NCI-H2107 treated with DMSO at 0.1 percent for 48 hours (cell line): ENCODE measurements around the gene B4GALT4.
"Not testable (repeated sequence)": the region's sequence is repeated elsewhere in the genome, so short reads cannot be mapped to it uniquely, and the experiment has no call there.

ENCODE experiments used
- DNase-seq: peaks from one replicate; lab custom pipeline; 2025; ENCODE audit not compliant: unreplicated experiment; lab: John Stamatoyannopoulos, UW

Gene B4GALT4

GRCh38 chr3:119205685-119206084 lies 35.0 kb downstream of the B4GALT4 start:
- no peak for DNase-seq

DNA sequence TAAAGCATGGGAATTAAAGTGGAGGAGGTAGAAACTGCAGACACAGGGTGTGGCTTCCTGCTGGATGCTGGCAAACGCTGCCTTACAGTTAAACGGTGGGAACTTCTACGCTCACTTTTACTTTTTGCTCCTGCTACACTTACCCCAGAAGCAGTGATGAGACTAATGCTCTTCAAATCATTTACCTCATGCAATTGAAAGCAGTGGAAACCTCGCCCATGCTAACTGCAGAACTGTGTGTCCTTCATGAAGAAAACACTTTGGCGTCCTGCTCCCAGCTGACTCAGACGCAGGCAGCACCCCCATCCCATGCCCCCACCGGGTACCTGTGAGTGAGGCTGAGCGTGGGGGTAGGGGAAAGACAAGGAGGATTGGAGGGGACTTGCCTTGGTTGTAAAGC lies 35.5 kb downstream of the B4GALT4 start:
- DNase-seq: no peak

- DNase-seq: no peak
Measured at GRCh38 chr3:119195911-119196310, 44.8 kb downstream of the B4GALT4 start.

- DNase-seq: no peak
Measured at GRCh38 chr3:119195151-119195476, 45.6 kb downstream of the B4GALT4 start.

GRCh38 chr3:119194237-119195150 lies 46.2 kb downstream of the B4GALT4 start:
- DNase-seq: no peak

DNA sequence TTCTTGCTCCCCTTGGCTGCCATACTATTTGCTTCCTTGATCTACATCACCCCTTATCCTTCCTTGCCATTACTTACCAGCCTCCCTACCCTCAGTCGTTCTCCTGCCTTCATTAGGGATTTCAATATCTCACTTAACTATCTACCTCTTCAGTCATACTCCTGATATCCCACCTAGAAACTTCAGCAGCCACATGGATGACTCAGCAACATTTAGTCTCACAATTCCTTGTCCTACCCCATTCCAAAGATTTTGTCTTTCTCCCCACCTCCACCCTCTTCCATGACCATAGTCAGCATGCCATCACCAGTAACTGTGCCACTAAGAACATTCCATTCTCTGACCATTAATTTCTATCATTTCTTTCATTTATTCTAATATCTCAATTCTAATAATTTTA lies 48.9 kb downstream of the B4GALT4 start:
- no peak for DNase-seq

- no peak for DNase-seq
Measured at GRCh38 chr3:119187266-119187665, 53.4 kb downstream of the B4GALT4 start.

DNA sequence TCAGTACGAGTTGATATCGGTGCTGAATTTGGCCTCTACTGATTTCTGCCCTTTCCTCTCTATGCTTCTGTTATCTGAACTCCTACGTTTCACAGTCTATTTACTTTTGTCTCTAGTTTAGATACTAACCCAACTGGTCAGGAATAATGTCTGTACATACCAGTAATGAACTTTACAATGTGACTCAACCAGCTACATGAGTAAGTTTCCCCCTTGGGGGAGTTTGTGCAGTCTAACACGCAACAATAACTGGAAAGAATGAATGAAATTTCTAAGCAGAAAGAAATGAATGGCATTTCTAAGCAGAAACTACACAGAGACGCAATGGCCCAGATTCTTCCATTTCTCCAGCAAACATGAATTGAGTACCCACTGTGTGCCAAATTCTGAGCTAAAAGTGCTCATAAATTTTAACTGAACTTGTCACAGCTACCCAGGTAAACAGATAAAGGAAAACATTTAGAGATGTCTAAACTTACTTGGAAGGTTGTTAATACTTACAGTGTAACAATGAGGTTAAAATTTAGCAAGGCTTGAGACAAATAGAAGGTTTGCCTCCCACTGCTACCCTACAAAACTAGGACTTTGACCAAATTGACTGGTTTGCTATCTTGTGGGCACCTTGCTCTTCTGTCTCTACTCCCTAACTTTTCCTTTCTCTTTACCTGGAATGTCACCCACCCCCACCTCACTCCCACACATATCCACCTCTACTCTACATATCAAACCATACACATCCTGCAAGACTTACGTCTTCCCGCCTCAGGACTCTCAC lies 55.7 kb downstream of the B4GALT4 start:
- no peak for DNase-seq

GRCh38 chr3:119184111-119184510 lies 56.6 kb downstream of the B4GALT4 start:
- DNase-seq: no peak

DNA sequence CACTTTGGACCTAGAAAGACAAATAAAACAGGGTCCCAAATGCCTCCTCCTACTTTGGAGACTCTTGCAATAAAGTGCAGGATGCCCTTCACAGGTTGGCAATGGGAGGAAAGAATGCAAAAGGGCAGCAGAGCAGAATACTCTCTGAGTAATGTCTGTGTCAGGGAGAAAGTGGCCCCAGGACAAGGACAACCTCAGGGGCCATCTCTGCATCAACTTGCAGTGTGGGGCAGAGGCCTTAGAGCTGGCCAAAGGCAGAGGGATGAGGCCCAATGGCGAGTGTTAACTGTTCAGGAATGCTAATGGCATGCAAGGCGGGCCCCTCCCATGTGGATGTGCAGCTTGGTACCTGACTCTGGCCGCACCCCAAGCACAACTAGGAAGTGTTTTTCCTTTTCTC lies 58.9 kb downstream of the B4GALT4 start:
- no peak for DNase-seq

- no peak for DNase-seq
Measured at GRCh38 chr3:119177321-119177720, 63.4 kb downstream of the B4GALT4 start.

- no peak for DNase-seq
Measured at GRCh38 chr3:119176778-119177177, 63.9 kb downstream of the B4GALT4 start.

DNA sequence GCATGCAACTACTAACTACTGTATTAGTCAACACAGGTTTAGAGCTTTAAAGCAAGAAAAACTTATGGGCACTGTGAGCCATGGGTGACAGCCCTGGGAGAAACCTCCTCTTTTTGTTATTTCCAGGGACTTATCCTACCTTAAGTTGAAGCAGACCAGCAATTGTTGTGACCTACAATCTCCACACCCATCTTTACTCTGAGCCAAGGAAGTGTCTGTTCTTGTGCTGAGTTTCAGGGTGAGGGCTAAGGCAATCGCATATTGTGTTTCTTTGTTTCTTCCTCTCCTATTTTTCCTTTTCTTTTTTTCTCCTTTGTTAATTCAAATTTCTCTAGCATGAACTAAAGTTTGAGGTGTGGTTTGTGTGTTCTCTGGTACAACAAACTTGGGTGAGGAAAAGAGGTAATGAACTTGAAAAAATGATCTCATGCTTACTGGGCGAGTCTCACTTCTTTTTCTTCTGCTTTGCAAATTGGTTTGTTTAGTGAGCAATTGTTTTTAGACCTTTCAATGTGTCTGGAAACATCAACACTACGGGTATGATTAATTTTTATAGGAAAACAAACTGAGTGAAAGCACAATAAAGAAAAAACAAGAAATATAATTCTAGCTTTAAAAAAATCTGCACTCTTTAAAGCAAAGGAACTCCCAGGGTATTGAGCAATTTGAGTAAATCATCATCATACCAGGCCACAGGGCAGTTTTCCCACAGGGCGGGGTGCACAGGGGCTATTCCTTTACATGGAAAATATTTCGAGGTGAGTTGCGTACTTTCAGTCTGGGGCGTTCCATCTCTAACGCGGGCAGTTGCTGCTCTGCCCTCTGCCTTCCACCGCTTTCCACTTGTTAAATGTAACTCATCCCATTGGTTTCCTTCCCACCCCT lies 64.6 kb downstream of the B4GALT4 start:
- no peak for DNase-seq

- DNase-seq: no peak
Measured at GRCh38 chr3:119173325-119173724, 67.4 kb downstream of the B4GALT4 start, which contains the start of gene UPK1B. Gene UPK1B (plus strand): TSS chr3:119173598. CDS start chr3:119186742, 13,144 bp downstream.

DNA sequence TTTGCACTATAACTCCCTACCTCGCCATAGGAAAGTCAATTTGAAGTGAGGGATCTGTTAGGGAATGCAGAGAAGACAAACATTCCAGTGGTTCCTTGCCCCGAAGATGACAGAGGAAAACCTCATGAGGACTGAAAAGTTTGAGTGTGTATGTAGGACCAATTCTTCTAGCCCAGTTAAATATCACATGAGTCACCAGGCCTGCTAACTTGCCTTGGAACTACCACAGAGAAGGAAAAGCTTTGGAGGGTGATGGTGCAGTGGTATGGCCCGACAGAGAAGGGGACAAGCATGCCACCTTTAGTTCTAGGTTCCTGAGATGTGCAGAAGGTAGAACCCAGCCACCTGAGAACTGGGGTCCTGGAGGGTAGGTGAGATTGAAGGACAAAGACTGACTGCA lies 69.9 kb downstream of the B4GALT4 start:
- no peak for DNase-seq

DNA sequence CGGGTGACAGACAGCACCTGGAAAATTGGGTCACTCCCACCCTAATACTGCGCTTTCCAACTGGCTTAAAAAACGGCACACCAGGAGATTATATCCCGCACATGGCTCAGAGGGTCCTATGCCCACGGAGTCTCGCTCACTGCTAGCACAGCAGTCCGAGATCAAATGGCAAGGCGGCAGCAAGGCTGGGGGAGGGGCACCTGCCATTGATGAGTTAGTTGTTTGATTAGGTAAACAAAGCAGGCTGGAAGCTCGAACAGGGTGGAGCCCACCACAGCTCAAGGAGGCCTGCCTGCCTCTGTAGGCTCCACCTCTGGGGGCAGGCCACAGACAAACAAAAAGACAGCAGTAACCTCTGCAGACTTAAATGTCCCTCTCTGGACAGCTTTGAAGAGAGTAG lies 75.9 kb downstream of the B4GALT4 start:
- not testable (repeated sequence) for DNase-seq
